ENCODE data around the gene PPM1N.

GRCh38 chr19:45506989-45507871, 9.0 kb downstream of the PPM1N start, which contains the start of gene VASP:
- TF ChIP-seq BHLHE40 (IDR thresholded peaks at IDR 0.05; ENCODE audit: low read depth, low read length) (no peak), EP300 (IDR thresholded peaks at IDR 0.05) (0 out of 5 replicates have a peak, but pooled peaks of 1 of the 2 experiments have one; percentile 28), RFX5 (IDR thresholded peaks at IDR 0.05) (no peak), MYC (IDR thresholded peaks at IDR 0.05; ENCODE audit: borderline replicate concordance, low read length) (peak; percentile 79), HOXA7 (CRISPR knock-in tag; IDR thresholded peaks at IDR 0.05) (no peak), POLR2A (IDR thresholded peaks at IDR 0.05; ENCODE audit: low read length) (peak; percentile 95), HDAC2 (IDR thresholded peaks at IDR 0.05) (no peak), RAD21 (conservative IDR thresholded peaks at IDR 0.05 in 1 of 2, IDR thresholded peaks at IDR 0.05 in 1 of 2) (no peak), MAFK (IDR thresholded peaks at IDR 0.05; ENCODE audit: partially characterized antibody) (no peak), EHMT2 (IDR thresholded peaks at IDR 0.05; ENCODE audit: low read depth) (no peak), RNF2 (IDR thresholded peaks at IDR 0.05; ENCODE audit: borderline replicate concordance, low read depth) (no peak), MAX (IDR thresholded peaks at IDR 0.05) (peak; percentile 92)
- TF ChIP-seq, protein P1, sequence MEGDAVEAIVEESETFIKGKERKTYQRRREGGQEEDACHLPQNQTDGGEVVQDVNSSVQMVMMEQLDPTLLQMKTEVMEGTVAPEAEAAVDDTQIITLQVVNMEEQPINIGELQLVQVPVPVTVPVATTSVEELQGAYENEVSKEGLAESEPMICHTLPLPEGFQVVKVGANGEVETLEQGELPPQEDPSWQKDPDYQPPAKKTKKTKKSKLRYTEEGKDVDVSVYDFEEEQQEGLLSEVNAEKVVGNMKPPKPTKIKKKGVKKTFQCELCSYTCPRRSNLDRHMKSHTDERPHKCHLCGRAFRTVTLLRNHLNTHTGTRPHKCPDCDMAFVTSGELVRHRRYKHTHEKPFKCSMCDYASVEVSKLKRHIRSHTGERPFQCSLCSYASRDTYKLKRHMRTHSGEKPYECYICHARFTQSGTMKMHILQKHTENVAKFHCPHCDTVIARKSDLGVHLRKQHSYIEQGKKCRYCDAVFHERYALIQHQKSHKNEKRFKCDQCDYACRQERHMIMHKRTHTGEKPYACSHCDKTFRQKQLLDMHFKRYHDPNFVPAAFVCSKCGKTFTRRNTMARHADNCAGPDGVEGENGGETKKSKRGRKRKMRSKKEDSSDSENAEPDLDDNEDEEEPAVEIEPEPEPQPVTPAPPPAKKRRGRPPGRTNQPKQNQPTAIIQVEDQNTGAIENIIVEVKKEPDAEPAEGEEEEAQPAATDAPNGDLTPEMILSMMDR (IDR thresholded peaks at IDR 0.05) = no peak
- TF ChIP-seq, protein P2, sequence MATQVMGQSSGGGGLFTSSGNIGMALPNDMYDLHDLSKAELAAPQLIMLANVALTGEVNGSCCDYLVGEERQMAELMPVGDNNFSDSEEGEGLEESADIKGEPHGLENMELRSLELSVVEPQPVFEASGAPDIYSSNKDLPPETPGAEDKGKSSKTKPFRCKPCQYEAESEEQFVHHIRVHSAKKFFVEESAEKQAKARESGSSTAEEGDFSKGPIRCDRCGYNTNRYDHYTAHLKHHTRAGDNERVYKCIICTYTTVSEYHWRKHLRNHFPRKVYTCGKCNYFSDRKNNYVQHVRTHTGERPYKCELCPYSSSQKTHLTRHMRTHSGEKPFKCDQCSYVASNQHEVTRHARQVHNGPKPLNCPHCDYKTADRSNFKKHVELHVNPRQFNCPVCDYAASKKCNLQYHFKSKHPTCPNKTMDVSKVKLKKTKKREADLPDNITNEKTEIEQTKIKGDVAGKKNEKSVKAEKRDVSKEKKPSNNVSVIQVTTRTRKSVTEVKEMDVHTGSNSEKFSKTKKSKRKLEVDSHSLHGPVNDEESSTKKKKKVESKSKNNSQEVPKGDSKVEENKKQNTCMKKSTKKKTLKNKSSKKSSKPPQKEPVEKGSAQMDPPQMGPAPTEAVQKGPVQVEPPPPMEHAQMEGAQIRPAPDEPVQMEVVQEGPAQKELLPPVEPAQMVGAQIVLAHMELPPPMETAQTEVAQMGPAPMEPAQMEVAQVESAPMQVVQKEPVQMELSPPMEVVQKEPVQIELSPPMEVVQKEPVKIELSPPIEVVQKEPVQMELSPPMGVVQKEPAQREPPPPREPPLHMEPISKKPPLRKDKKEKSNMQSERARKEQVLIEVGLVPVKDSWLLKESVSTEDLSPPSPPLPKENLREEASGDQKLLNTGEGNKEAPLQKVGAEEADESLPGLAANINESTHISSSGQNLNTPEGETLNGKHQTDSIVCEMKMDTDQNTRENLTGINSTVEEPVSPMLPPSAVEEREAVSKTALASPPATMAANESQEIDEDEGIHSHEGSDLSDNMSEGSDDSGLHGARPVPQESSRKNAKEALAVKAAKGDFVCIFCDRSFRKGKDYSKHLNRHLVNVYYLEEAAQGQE (IDR thresholded peaks at IDR 0.05) = no peak
